GM12875 (cell line): Measurements from ENCODE around the gene CHI3L1.
A peak's percentile ranks its signal among the peaks of the same experiment; 100 is the strongest.

Experiments used
- H3K4me3 ChIP-seq: one replicate; pipeline ENCODE4 v1.5.1; 2011; ENCODE audit warnings: low read depth, low read length, control low read depth
- TF ChIP-seq, protein P1 (sequence below): IDR thresholded peaks from 2 replicates; pipeline ENCODE4 v1.5.1; 2011; ENCODE audit warnings: low read depth, mild to moderate bottlenecking, control low read depth, inconsistent platforms, low read length, moderate library complexity, borderline replicate concordance; ENCODE audit not compliant: insufficient read depth

Gene CHI3L1

DNA sequence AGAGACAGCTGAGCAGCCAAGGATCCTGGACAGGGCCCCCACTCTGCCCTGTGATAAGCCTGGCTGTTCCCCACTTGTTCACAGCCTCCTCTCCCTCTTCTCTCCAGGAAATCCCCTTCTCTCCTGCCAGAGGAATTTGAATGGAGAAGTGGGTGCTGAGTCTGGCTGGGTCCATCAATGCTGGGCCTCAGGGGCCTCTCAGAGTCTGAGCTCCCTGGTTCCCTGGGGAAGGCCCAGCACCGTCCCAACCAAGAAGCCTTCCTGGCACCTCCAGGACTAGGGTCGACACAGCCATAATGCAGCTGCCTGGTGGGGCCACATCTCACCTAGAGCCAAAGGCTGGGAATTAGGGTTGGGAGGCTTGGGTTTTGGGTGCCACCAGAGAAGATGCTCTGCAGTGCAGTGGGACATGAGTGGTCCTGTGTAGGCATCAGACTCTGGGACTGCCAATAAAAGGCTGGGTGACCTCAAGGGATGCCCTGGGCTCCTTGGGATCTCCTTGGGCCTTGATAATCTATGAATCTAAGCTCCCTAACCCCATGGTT, 13.4 kb downstream of the CHI3L1 start:
- no peak overlapping the region for H3K4me3 ChIP-seq
- TF ChIP-seq, protein P1, sequence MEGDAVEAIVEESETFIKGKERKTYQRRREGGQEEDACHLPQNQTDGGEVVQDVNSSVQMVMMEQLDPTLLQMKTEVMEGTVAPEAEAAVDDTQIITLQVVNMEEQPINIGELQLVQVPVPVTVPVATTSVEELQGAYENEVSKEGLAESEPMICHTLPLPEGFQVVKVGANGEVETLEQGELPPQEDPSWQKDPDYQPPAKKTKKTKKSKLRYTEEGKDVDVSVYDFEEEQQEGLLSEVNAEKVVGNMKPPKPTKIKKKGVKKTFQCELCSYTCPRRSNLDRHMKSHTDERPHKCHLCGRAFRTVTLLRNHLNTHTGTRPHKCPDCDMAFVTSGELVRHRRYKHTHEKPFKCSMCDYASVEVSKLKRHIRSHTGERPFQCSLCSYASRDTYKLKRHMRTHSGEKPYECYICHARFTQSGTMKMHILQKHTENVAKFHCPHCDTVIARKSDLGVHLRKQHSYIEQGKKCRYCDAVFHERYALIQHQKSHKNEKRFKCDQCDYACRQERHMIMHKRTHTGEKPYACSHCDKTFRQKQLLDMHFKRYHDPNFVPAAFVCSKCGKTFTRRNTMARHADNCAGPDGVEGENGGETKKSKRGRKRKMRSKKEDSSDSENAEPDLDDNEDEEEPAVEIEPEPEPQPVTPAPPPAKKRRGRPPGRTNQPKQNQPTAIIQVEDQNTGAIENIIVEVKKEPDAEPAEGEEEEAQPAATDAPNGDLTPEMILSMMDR = no peak

DNA sequence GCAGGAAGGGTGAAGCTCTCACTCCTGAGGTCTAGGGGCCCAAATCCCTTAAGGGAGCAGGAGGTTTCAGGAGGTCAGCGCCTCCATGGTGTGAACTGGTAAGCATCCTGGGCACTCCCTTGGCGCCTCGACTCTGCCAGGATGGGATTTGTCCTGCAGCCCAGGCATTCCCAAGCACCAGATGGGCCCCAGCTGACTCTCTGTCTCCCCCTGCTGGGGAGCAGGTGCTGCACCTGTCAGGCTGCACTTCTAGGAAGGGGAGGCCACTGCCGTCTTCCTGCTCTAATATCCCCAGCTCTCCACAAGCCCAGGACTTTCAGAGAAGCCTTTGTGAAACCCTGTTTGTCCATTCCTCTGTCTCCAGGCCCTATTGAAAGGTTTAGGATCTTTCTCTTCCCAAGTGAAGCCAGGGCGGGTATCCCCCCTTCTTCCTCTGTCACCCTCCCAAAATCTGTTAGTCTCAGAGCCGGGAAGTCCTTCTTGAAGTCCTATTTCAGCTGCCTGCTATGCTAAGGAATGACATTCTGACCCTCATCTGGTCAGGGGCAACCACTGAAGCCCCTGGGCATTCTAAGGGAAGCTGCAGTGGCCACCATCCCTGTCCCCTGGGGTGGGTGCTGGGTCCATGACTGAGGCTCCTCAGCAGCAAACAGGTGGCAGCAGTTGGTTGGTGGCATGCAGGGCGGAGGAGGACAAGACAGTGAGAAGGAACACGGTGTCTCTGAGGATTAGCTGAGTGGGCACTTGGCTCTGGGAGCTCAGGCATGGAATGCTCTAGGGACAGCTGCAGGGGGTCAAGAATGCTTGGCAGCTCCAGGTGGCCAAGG, 14.1 kb downstream of the CHI3L1 start:
- TF ChIP-seq, protein P1 = peak; percentile 98
- H3K4me3 ChIP-seq = no peak overlapping the region

DNA sequence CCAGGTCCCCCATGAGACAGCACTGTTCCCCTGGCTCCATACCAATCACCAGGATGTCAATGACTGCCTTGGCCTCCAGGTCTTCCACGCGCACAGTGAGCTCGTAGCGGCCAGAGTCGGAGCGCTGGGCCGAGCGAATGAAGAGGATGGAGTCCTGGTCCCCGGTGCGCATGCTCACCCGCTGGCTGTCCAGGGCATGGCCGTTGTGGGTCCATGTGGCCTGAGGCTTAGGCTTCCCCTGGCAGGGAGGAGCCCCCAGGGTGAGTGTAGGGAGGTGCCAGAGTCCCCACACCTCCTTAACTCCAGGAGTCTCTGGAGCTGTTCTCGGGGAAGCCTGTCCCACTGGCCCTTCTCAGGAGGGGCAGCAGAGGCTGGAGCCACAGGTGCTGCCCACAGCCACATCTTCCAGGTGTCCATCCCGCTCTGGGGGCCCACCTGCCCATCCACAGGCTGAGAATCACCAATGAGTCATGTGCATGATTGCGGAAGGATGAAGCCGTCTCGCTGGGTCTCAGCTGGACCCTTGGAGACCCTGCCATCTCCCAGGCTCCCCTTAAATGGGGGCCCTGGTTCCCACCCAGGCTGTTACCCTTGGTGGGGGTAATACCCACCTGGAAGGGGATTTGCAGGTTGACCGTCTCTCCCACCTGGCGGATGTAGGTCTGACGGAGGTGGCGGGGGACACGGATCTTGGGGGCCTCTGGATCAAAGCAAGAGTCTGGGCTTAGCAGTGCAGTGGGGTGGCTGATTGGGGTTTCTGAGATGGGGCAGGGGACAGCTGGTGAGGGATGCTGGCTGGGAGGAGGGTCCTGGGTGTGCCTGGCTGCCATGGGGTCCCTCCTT, 14.9 kb downstream of the CHI3L1 start:
- TF ChIP-seq, protein P1 = no peak
- no peak overlapping the region for H3K4me3 ChIP-seq

DNA sequence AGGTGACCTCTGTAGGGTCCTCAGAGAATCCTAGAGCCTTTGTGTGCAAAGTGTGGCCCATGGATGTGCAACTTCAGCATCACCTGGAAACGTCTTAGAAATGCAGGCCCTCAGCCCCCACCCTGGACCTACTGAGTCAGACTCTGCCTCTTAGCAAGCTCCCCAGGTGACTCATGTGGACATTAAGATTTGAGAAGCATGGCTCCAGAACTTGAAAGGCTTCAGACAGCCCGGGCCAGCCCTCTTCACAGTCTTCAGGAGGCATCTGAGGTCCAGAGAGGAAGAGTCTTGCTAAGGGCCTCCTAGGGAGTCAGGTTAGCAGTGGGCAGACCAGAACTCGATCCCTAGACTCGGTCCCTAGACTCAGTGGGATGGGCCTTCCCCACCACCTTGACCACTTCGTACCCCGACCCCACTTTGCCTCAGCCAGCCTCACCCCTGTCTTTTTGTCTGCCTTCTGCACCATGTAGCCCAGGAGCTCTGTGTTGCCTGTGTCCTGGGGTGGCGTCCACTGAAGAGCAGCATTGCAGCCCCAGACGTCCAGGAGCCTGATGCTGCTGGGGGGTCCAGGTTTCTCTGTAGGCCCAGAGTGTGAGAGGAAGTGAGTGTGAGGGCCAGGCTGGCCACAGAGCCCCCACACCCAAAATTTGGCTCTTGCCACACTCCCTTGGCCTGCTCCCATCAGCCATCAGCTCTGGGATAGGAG, 15.7 kb downstream of the CHI3L1 start:
- H3K4me3 ChIP-seq = no peak overlapping the region
- TF ChIP-seq, protein P1 = no peak

DNA sequence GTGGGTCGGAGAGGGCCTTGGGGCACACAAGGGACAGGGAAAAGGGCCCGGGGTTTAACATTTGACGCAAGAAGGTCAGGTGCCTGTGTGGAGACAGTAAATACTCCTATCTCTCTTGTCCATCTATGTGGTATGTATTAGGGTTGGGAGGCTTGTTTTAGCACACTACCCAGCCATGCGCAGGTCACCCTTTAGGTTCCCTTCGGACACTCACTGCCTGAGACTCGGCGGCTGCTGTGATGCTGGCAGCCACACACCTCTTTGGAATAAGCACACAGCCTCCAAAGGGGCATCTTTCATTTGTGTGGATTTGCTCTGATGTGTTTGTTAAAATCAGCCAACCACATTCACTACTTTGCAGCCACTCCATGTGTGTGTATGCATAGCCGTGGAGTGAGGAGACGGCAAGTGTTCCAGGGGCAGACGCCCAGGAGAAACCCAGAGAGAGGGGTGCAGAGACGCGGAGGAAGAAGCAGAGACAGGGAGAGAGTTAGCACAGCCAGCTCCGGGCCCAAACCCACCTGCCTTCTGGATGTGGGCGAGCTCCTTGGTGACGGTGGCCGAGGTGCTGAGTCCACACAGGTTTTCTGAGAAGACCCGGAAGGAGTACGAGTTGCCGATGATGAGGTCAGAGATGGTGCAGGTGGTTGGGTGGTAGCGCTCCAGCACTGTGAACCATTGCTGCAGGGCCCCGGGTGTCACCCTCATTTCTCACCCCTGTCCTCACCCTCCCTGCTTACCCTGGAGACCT, 16.6 kb downstream of the CHI3L1 start:
- no peak overlapping the region for H3K4me3 ChIP-seq
- TF ChIP-seq, protein P1 = no peak

DNA sequence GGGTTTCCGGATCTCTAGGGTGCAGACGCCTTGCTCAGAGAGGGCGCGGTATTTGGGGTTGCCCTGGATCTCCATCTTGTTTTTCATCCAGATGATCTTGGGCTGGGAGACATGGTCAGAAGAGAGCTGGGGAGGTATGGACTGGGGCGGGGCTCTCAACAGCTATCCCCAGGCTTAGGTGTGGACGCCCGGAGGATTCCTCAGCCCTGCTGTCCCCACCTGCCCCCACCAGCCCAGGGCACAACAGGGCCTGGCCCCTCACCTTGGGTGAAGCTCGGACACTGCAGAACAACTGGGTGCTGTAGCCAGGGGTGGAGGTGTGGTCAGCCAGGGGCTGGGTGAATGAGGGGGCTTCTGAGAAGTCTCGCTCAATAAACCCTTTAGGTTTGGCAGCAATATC, 17.5 kb downstream of the CHI3L1 start:
- TF ChIP-seq, protein P1 = no peak

More for the DNA sequence above, 17.5 kb downstream of the CHI3L1 start:
- H3K4me3 ChIP-seq = no peak overlapping the region
